HG02798 (cell line): Measurements from ENCODE around the gene PRKCH.
"Not testable (repeated sequence)": the region's sequence is repeated elsewhere in the genome, so short reads cannot be mapped to it uniquely, and the experiment has no call there.

Experiments used
- ATAC-seq: cut with Tn5 transposase; IDR thresholded peaks from one replicate; pipeline ENCODE4 v1.9.1; 2021; ENCODE audit warnings: mild to moderate bottlenecking; ENCODE audit not compliant: unreplicated experiment, poor library complexity

Gene PRKCH

DNA sequence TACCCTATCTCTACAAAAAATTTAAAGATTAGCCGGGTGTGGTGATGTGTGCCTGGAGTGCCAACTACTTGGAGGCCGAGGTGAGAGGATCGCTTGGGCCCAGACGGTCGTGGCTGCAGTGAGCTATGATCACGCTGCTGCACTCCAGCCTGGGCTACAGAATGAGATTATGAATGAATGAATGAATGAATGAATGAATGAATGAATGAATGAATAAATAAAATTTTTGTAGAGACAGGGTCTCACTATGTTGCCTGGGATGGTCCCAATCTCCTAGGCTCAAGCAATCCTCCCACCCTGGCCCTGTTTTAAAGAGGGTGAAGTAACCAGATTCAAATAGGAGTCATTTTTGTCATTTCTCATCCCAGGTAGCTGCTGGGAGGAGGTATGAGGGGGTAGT lies 197.7 kb downstream of the PRKCH start:
- ATAC-seq, result no peak

DNA sequence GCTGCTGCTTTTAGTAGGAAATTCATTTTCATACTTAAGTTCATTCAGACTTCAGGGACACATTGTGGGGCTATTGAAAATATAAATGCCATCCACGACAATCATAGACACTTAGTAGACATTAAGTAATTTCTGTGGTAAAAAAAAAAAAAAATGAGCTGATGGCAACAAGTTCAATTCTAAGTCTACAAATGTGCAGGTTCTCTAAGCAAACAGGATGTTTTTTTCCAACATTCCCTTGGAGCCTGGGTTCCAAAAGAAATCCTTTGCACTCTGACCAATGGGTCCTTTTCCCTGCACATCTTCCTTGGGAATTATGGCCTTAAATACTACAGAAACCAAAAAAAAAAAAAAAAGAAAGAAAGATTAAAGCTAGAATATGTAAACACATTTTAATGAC lies 198.4 kb downstream of the PRKCH start:
- ATAC-seq, result no peak

DNA sequence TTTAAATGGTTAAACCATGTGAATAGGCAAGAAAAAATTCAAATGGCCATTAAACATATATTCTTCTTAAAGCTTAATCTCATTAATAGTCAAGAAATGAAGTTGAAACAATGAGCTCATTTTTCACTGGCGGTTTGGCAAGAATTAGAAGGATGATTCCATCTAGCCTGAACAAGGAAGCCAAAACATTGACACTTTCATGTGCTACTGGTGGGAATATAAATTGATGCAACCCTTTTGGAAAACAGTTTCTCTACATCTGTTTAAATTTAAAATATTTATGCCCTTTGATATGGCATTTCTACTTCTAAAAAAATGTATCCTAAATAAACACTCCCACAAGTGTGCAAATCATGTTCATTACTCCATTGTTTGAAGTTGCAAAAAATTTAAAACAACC lies 199.2 kb downstream of the PRKCH start:
- no peak for ATAC-seq

DNA sequence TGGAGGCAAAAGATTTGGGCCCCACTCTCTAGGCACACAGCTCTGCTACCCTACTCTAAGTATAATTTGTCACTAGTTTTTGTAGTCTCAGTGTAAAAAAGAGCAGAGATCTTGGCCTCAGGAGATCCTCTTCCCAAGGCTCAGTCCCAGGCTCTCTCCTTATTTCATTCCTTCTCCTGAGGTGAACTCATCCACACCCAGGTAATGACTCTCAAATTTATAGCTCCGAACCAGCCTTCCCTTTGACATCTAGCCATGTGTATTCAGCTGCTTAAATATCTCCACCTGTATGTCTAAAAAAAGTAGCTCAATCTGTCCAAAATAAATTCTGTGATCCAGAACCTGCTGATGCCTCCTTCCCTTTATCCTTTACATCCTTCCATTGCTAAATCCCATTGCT lies 200.4 kb downstream of the PRKCH start:
- no peak for ATAC-seq

DNA sequence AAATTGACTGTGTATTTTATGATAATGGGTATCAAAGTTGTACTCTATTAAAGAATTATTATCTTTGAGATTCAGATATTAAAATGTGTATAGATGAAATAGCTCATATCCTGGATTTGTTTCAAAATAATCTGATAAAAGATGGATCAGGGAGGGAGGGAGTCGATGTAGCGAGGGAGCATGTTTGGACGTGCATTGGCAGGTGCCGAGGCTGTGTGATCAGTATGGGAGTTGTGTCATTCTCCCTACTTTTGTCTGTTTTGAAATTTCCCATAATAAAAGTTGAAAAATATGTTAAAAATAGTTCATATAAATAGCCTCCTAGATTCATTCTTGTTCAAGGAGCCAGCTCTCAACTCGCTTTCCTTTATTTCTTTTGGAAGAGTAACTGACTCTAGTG lies 202.4 kb downstream of the PRKCH start:
- ATAC-seq, result no peak

DNA sequence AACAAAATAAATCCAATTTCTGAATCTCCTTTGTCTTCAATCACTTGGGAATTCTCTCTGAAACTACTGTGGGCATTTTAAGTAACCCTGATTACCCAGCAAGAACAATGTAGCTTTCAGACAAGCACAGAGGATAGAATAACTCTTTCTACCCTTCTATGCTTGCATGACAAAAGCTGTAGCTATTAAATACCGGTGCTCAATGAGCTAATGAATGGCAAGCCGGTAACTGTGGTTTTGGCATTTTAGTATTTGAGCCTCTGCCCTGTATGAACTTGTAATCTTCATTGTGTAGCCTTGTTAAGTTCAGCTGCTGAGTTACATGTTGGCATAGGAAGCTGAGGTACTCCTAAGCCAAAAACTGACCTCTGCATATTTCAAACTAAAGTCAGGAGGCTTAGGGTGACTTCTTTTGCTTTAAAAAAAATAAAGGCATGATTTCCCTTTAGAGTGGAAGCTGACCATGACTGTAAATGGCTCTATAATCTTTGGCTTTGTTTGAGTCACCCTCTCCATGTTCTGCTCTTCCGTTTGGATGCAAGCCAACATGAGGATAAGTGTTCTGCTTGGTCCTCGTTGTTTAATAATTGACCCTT lies 202.9 kb downstream of the PRKCH start:
- no peak for ATAC-seq

DNA sequence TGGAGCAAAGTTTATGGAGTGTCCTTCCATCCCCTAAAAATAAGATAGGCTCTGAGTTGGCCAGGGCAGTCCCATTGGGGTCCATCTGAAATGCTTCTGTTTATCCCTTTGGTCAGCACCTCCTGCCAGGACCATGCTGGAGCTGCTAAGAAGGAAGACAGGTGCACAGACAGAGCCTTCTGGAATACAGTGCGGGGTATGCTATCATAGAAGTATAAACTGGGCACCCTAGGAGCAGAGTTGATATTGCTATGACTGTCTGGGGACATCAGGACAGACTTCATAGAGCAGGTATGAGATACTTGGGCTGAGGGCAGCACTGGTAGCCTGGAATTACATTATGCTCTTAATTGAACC lies 203.5 kb downstream of the PRKCH start:
- no peak for ATAC-seq

DNA sequence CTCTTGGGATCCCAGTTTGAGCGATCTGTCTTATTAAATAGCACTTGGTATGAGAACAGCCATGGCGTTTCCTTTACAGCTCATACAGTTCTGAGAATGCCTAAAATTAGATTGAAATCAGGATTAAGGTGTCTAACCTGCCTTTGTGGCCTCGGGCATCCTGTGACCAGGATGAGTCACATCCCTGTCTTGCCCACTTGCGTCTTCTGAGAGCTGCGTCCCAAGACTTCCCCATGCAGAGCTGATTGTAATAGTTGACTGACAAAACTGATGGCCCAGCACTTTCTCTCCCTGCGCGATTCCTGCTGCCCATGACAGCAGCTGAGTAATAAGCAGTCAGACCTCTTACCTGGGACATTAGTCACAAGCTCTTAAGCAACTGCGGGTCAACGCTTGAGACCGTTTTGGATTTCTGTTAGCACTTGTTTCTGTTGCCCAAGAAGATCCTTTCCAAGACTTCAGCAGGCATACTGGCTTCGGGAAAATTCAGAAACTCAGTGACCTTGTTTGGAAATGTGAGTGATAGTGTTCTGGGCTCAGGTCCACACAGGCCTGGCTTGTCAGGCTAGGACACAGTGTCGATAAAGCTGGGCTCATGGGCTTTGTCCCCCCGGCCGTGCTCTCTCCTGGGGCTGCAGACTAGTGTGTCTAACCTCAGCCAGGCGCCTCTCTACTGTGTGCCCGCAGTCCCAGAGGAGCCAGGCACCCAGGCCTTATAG lies 204.1 kb downstream of the PRKCH start:
- peak; percentile 78 for ATAC-seq

DNA sequence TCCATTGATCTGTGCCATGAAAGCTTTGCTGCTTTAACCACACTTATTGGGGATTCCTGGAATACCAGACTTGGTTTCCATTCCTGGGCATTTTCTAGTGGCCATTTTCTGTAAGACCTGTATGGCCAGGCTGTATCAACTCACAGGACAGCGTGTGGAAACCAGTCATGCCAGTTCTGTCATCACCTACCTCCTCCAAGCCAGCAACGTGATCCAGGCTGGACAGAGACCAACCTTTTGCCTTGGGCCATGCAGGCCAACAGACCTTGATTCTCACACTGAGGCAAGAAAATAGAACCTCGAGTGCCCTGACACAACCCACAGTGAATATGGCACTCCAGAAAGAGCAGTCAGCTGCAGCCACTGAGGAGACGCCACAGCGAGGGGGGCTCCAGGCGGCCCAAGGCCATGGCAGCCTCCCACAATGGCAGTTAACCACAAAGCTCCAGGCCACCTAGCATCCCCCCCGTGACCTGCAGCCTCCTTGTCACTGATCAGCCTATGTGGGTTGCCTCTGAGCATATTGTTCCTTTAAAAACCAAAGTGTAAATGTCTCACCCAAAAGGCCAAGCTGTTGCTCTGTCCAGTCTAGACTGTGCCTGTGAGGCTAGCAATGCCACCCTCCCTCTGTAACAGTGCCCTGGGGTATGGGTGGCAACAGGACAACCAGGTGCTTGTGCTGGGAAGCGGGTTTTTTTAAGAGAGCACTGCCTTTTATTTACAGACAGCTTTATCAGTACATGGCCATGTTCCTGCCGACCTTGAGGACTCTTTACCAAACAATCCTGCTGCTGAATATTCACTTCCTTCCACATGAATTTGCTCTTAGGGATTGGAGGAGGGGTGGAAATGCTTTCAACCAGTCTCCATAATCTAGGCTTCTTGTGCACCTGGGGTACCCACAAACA lies 205.3 kb downstream of the PRKCH start:
- no peak for ATAC-seq

DNA sequence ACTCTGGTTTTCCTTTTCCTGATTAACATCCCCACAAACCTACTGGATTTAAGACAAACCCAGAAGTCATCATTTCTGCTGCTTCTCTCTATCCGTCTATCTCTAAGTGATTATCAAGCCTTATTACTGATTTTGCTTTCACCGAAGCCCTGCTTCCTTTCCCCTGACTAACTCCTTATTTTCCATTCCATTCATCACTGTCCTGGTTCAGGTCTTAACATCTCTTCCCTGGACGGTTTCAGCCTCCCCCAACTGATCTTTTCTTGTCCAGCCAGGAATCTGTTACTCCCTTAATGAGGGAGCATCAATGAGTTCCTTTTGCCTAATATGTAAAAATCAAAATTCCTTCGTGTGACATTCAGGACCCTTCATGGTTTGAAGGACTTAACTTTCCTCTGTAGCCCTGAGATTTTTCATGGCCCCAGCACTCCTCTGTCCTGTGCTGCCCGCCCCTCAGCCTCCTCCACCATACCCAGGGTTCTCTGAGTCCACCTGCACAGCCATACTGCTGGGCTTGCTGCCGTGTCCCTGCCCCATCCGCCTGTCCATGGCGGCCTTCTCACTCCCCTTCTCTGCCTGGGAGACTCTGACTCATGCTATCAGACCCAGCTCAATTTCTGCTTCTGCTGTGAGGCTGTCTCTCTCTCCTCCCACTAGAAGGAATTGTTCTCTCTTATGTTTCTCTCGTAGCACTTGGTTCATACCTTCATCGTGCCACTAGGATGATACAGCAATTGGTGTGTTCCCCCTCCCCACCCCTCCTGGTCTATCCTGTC lies 206.1 kb downstream of the PRKCH start:
- no peak for ATAC-seq

DNA sequence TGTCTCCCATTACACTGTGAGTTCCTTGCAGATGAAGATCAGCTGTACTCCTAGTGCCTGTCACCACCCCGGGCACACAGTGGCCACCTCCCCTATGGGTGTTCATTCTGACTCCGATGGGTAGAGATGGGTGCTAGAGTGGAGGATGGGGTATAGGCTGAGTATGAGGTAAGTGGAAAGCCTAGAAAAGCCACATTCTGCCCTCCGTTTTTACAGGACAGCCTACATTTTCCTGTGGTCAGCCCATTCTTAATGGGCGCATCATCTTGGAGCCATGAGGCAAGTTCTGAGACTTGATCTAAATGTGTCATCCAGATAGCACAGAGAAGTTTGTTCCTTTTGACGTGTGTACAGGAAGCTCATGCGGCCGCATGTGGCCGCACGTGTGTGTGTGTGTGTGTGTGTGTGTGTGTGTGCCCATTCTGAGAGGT lies 207.2 kb downstream of the PRKCH start:
- no peak for ATAC-seq

DNA sequence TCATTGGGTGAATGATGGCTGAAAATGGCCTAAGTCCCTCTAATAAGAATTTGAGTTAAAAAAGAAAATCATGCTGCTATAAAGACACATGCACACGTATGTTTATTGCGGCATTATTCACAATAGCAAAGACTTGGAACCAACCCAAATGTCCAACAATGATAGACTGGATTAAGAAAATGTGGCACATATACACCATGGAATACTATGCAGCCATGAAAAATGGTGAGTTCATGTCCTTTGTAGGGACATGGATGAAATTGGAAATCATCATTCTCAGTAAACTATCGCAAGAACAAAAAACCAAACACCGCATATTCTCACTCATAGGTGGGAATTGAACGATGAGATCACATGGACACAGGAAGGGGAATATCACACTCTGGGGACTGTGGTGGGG lies 208.0 kb downstream of the PRKCH start:
- not testable (repeated sequence) for ATAC-seq

DNA sequence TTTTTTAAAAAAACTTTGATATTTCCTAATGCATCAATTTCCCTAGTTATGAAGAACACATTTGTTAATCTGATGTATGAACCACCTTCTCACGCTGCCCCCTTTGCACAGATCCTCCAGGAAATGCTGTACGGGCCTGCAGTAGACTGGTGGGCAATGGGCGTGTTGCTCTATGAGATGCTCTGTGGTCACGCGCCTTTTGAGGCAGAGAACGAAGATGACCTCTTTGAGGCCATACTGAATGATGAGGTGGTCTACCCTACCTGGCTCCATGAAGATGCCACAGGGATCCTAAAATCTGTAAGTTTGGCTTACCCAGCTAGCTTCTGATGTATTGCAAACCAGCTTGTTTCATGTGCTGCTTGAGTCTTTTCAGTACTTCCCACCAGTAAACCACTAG lies 208.9 kb downstream of the PRKCH start:
- ATAC-seq, result no peak

DNA sequence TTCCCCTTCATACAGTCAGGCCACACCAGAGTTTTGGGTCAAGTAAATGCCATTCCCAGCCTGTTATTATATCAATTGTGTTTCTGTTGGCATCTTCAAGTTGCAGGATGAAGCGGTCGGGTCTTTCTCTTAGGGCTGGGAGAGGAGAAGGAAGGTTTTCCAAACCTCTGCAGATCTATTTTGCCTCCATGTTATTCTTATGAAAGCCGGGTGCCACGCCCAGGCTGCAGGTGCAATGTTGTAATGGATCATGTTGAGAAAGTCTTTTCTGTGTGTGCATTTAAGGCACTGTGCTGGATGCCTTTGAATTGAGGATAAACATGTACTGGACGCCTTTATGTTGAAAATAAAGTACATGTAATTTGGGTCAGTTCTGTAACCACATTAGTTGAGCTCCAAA lies 209.5 kb downstream of the PRKCH start:
- no peak for ATAC-seq

DNA sequence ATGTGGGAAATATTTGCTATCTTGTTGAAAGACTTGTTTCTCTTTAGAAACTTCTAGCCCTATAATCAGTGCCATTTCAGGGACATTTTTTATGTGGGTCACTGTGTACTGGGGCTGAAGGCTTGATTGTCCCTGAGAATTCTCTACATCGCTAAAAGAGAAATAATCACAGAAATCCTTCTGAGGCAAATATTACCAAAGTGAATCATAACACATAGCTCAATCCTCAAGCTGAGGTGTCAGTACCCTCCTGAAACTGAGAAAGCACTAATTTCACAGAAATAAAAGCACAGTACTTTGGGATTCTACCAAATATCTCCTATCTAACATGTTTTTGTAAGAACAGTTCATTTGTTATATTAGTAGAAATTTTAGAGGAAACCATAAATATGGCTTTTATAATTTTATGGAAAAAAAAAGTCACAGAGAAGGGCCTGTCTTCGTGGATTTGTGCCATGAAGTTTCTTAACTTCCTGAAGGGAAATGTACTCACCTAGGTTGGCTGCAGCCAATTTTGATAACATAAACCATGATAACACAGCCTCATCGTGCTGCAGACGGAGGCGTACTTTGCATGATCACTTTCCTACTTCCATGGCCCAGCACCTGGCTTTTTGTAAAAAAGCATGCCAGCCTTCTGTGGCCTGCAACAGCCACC lies 210.2 kb downstream of the PRKCH start:
- ATAC-seq, result no peak

DNA sequence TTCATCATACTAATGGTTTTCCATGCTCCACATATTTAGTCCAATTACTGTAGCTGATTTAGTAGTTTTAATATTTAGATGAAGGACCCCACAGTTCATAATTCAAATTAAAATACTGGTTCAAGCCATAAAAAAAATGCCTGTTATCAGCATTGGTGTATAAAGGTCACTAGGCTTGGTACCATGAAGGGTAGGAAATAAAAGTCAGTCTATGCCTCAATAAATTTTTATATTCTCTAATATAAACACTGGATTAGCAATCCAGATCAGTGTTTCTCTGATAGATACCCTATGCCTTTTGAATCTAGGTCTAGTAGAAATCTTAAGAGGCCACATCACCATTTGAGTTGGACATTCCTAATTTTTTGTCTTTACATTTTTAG lies 210.7 kb downstream of the PRKCH start:
- ATAC-seq, result no peak

DNA sequence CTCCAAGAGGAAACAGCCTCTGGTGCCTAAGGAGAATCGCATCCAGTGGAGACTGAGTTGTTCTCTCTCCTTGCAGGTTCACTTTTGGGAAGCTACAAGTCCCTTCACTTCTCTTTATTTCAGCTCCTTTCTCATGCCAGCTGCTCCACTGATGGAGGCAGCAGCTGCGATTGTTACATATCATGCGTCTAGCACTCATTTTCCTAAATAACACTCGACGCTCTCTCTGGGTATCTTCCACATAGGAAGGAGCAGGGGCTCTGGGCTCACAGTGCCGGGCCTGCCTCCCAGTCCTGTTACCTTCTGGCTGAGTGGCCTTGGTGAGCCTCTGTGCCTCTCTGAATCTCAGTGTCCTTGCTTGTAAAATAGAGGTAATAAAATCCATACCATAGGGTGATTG lies 211.4 kb downstream of the PRKCH start:
- ATAC-seq, result no peak

DNA sequence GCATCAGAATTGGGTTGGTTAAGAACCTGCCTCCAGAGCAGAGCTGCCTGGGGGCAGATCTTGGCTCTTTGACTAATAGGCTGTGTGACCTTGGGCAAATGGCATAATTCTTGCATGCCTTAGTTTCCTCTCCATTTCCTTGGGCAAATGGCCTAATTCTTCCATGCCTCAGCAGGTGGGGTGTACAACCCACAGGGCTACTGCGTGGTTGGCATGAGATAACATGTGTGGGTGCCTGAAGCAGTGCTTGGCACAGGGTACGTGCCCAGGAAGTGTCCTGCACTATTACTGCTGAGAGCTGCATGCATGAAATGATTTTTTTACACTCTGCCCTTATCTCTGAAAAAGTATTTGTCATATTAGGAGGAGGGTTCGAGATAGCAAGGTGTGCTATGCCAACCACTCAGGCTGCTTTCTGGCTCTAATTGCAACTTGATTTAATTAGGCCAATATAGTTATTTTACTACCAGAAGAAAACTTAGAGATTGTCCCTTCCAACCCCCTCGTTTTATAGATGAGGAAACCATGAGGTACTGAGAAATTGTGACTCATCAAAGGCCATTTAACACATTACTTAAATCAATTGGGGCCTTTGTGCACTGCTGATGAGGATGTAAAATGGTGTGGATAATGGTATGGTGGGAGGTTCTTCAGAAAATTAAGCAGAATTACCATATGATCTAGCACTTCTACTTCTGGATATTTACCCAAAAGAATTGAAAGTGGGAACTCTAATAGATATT lies 212.3 kb downstream of the PRKCH start:
- ATAC-seq, result no peak

DNA sequence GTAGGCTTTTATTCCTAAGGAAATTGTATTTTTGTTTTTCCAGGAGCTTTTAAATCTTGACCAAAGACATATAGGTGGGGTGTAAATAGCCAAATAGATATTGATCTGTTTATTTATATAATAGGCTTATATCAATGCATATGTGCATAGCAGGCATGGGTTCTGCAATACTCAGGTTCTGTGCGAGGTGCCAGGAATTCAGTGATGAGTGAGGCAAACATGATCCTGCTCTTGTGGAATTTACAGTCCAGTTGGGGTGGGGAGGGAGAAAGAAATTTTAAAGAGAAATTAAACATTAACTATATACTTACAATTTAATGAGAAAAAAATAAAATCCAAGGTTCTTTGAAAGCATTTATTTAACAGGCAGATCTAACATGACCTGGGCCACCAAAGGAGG lies 213.7 kb downstream of the PRKCH start:
- ATAC-seq, result no peak

DNA sequence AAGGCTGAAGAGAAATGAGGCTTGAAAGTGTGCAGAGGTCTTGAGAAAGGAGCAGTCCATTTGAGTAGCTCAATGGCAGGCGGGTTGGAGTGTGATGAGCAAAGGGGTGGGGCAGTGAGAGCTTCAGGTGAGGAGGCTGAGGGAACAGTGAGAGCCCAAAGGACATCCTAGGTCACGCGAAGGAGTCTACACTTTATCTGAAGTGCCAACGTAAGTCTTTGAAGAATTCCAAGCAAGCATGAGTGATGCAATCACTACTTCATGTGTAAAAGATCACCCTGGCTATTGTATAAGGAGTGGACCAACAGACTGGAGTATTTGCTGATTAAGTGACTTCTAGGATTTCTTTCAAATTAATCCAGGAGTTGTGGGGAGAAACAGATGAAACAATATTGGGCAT lies 214.1 kb downstream of the PRKCH start:
- ATAC-seq, result no peak
